GM19452 (cell line): ENCODE results near the gene HVCN1.
A peak's percentile ranks its signal among the peaks of the same experiment; 100 is the strongest.
"Not testable (repeated sequence)": the region's sequence is repeated elsewhere in the genome, so short reads cannot be mapped to it uniquely, and the experiment has no call there.

ENCODE experiments used
- ATAC-seq: cut with Tn5 transposase; IDR thresholded peaks from one replicate; pipeline ENCODE4 v1.9.1; 2021; ENCODE audit not compliant: unreplicated experiment

The HVCN1 gene, protein sequence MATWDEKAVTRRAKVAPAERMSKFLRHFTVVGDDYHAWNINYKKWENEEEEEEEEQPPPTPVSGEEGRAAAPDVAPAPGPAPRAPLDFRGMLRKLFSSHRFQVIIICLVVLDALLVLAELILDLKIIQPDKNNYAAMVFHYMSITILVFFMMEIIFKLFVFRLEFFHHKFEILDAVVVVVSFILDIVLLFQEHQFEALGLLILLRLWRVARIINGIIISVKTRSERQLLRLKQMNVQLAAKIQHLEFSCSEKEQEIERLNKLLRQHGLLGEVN

DNA sequence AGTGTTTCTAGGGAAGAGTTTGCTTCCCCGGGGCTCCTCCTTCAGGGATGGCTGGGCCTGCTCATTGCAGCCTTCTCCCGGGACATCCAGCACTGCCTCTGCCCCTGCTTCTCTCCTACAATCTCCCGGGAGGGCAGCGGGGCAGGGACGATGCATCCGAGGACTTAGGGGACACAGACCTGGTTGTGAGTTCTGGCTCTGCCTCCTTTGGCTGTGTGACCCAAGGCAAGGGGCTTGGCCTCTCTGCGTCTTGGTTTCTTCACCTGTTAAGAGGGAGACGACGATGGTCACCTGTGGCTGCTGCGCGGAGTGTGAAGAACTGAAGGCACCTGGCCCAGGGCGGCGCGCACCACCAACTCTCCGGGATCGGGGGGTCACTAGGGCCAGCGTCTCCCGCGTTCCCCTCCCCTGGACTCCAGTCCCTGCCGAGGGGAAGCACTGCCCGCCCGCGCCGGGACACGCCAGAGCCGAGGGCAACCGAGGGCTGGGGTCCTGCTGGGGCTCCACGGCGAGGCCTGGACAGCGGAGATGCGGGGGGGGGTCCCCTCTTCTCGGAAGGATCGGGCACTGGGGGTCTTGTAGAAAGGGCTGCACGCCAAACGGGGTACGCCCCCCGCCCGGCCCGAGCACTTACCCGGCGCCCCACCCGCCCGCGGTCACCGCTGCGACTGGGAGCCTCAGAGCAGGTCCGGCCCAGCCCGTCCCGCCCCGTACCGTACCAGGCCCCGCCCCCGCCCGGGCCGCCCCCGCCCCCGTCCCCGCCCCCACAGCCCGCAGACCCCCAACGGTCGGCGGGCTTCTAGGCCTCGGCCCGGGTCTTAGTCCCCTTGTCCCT lies at the start of gene HVCN1:
TSS of gene HVCN1 (minus strand) at position 670 of the 835 bp plus-strand sequence. CDS start 5,870 bp downstream, outside the sequence.
- peak; percentile 20 for ATAC-seq

DNA sequence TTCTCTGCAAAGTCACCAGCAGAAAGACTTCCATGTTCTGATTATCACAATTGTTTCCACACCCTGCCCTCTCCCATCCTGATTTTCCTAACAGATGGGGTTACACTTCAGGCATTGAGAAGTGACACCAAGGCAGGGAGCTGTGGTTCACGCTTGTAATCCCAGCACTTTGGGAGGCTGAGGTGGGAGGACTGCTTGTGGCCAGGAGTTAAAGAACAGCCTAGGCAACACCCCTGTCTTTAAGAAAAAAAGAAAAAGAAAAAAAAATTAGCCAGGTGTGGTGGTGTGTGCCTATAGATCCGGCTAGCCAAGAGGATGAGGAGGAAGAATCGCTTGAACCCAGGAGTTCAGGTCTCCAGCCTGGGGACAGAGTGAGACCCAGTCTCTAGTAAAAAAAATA lies 48.6 kb upstream of the HVCN1 start:
- ATAC-seq = no peak

DNA sequence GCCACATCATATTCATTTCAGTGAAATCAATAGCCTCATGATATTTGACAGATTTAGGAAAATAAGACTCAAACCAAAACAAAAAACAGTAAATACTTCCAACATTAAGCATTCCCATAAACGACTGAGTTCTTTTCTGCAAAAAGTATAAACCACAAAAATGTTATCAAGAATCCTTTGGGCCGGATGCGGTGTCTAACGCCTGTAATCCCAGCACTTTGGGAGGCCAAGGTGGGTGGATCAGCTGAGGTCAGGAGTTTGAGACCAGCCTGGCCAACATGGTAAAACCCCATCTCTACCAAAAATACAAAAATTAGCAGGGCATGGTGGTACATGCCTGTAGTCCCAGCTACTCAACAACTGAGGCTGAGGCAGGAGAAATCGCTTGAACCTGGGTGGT lies 48.1 kb upstream of the HVCN1 start:
- not testable (repeated sequence) for ATAC-seq

DNA sequence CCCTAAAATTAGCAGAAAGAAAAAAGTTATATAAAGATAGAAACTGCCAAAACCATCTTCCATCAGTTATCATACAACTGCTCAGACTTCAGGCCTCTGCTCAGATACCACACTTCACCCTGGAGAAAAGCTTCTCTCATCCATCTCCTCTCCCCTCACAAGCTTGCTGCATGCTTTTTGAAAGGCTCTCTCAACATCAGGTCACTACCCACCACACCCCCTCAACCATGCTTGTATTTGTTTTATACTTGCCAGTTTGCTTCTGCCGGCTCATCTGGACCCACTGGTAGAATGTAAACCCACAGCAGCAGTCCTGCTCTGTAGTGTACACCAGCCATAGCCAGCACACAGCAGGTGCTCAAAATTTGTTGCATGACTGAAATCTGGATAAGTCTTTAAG lies 45.0 kb upstream of the HVCN1 start:
- ATAC-seq = no peak

DNA sequence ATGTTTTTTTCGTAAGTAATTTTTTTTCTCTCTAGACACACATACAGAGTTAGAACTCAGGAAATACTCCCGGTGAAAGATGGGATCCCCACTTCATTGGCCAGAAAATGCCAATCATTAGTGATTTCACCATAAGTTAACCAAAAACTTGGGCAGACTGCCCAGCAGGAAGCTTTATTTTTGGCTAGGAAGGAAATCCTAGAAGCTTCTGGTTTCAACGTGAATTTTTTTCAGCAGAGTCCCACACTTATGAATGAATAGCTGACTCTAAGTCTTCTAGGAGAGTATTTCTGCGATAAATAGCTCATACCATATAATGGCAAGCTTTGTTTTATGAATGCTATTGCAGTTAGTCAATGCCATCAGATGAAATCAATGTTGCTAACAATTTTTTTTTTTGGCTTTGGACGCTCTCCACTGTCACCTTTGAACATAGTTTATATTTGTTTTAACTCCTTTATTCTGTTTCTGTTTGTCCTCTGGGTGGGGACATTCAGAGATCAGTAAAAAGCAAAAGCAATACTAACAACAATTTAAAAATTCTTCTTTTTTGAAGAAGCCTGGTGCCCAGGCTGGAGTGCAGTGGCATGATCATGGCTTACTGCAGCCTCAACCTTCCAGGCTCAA lies 44.3 kb upstream of the HVCN1 start:
- ATAC-seq = no peak

DNA sequence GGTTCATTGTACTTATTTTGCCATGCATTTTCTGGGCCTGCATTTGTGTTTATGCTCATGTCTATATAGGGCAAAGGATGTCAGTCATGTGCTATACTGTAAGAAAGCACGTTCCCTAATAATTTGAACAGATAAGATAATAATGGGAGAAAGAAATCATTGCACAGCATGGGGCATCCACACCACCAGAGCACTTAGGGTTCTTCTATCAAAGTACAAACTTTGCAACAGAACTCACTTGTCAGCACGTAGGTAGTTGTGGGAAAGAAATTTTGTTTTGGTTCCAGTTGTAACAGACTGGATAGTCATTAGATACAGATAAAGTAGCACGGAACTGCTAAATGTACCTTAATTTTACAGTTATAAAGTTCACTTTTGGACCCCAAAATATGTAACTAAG lies 43.7 kb upstream of the HVCN1 start:
- no peak for ATAC-seq

DNA sequence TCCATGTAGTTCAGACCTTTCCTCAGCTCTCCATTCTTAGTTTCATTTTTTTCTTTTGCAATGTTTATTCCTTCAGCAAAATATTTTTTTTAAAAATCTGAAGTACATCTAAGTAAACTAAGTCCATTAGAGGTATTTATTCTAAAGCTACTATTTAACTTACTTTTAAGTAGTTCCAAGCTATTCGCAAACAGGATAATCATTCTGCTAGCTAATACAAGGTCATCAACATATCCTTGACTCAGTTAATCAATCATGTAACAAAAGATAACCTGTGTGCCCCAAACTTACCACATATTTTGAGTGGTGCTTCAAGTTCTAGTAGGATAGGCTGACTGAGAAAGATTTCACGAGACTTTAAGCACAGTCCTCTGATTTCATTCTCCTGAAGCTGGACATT lies 42.6 kb upstream of the HVCN1 start:
- ATAC-seq = no peak

DNA sequence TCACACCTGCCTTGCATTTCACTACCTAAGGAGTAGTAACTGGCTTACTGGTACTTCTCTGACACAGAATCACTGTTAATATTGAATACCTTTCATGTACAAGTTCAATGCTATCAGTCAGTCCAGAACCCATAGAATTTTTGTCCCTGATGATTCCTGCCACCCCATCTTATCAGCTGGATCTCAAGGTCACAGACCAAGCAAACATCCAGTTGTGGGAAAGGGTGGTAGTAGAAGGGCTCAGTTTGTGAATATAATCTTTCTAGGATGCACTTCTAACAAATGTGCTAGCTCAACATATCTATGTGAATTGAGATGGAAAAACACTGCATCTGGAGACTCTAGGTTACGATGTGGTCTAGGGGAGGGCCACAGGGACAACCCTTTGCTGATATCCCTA lies 39.7 kb upstream of the HVCN1 start:
- ATAC-seq = no peak

DNA sequence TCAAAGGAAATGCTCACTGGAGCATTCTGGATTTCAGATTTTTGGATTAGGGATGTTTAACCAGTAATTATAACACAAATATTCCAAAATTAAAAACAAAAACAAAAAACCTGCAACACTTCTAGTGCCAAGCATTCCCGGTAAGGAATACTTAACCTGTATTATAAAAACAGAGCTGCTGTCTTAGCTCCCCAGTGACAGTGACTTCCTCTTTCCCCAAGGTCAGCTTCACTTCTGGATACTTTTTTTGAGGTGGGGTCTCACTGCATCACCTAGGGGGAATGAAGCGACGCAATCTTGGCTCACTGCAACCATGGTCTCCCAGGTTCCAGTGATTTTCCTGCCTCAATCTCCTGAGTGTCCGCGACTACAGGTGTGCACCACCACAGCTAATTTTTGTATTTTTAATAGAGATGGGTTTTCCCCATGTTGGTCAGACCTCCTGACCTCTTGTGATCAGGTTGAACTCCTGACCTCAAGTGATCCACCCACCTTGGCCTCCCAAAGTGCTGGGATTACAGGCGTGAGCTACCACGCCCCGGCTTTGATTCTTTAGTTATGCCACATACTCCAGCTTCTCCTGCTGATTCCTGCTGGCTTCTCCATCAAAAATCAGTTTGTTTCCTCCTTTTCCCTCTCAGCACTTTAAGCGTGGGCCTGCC lies 37.9 kb upstream of the HVCN1 start:
- ATAC-seq = no peak

DNA sequence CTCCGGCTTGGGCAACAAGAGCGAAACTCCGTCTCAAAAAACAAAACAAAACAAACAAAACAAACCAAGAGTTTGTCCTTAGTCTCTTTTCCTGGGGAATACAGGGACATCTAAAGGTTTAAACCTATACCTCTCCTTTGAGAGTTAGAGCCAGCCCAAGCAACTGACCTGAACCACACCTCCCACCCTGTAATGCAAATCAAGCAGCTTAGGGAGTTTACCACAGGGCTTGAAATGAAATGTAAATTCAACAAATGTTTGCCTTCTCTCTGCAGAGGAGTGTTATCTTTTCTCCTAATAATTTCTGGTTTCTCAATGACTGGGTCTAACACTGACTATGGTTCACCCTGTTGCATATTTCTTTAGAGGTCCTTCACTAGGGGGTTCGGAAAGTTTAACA lies 37.1 kb upstream of the HVCN1 start:
- no peak for ATAC-seq

DNA sequence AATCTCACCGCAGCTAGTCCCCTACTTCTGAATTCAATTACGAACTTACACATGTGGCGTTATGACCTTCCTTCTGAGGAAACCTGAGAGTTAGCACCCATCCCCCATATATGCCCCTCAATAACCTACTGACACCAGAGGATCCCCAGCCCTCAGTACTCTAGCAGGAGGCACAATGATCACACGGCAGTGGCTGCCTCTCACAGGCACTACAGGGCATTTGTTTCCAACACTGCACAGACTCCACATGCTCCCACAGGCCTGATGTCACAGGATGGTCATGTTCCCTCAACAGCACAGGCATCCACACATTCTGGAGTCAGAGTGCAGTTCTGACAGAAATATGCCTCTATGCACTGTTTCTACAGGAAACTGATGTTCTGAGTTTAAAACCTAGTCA lies 36.4 kb upstream of the HVCN1 start:
- no peak for ATAC-seq

DNA sequence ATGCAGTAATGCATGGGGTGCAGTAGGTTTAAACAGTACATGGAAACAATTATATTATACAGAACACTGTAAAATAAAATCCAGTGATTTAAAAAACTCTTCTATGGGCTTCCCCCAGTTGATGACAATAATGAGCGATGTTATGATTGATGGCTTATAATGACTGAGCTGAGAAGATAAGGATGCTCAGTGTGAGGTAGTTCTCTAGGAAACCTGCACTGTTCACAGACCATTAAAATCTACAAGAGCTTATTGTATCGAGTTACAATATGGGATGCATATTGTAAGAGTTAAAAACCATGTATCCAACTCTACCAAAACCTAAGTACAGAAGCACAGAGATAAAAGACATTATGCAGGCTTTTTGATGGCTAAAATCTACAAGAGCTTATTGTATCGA lies 34.0 kb upstream of the HVCN1 start:
- not testable (repeated sequence) for ATAC-seq

DNA sequence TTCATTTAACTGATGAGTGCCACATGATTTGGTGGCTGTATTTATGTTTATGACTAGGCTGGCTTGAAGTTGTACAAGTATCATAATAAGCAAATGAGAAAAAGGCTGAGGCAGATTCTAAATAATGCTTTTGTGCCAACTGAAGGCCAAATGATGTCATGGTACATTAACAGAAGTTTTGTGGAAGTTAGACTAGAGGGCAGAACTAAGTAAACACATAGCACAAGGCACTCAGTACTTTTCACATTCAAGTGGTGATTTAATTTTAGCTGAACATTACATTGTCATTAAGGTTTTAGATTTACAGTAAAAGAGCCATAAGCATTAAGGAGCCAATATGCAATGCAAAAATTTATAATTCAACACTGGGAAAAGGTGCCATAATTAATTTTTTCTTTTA lies 32.7 kb upstream of the HVCN1 start:
- no peak for ATAC-seq

DNA sequence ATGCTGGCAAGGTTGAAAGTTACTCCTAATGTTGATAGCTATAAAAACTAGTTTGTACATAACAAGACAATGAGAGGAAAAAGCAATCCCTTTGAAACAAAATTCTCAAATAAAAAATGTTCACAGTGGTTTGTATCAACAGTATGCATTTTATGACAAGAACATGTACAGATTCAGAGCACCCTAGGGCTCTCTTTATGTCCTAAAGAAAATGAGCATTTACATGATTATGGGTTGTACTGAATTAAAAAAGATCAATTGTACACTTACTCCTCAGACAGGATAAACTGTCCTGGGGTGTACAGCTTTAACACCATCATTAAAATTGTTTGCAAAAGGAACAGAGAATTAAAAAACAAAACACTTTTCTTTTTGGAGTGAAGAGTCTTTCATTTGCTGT lies 31.6 kb upstream of the HVCN1 start:
- ATAC-seq = no peak

DNA sequence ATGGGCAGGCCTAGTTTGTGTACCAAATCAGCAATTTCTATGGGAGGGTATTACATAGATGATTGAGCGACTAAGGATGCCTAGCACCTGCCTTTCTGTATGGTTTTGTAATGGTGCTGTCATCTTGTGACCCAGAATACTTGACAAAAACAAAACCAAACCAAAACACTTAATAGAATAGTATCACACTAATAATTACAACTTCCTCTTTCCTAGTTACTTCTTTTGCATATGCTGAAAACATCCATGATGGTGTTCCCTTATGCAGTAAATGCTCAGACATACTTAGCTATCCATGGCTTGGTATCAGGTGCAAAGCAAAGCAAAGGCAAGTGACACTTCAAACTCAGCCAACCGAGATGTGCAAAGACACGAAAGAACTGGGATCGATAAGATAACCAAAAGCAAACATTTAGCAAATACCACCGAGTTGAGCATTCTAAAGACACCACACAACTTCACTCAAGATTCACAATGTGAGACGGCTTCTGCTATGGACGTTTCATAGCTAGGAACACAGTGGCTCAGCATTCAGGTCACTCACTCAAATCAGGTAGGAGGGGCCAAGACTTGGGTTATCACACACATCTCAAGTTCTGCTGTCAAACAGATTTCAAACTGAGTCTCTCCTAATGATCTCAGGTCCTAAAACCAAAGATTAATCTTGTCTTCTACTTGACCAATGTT lies 29.4 kb upstream of the HVCN1 start:
- ATAC-seq = no peak

DNA sequence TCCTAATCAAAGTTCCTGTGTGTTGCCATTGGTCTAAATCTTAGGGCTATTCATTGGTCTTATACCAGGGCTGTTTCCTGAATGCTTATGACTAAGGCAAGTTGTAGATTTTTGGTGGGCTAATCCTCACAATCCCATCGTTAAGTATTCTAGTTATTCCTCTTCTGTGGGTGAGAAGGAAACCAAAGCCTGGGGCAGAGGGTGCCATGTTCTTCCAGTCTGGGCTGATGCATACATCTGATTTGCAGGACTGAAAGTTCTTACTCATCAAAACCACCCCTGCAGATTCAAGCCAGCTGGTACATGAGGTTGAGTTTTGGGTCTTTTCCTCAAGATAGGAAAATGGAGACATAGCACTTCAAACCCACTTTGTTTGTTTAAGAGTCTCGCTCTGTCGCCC lies 28.1 kb upstream of the HVCN1 start:
- no peak for ATAC-seq

DNA sequence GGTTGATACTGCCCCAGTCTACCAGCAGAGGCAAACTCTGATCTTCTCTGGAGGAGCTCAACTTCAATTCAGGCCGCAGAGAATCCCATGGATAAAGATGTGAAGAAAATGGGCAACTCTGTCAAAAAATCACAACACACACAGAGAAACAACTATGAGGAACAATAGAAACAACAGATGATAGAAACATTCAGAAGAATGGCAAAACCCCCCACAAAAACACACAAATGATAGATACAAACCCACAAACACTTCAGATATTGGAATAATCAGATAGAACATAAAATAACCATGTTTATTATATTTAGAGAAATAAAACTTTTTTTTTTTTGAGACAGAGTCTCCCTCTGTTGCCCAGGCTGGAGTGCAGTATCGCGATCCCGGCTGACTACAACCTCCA lies 20.0 kb upstream of the HVCN1 start:
- no peak for ATAC-seq

DNA sequence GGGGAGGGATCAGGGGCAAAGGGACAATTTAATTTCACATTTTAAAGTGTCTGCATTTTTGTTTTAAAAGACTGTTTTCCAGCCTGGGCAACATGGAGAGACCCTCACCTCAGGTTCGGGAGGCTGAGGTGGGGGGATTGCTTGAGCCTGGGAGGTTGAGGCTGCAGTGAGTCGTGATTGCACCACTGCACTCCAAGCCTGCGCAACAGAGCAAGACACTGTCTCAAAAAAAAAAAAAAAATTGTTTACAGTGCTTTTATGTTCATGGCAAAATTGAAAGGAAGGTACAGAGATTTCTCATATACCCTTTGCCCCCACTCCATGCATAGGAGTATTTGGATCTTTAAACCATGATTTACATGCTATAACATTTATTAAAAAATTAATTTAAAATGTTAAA lies 16.4 kb upstream of the HVCN1 start:
- ATAC-seq = no peak

DNA sequence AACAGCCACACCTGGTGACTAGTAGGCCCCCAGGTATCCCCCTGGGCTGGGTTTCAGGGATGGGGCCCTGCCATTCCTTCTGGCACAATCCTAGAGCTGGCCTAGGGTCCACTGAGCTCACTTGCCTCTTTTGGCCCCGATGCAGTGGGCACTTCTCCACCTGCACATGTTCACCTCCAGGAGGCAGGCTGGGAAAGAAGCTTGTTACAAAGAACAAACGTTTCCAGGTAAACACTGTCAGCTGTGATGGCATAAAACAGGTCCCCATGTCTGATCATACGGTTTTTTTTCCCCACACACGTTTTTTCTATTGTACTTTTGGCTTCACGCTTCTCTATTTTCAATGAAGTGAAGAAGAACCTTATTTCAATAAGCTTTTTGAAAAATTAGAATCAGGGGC lies 15.8 kb upstream of the HVCN1 start:
- no peak for ATAC-seq

DNA sequence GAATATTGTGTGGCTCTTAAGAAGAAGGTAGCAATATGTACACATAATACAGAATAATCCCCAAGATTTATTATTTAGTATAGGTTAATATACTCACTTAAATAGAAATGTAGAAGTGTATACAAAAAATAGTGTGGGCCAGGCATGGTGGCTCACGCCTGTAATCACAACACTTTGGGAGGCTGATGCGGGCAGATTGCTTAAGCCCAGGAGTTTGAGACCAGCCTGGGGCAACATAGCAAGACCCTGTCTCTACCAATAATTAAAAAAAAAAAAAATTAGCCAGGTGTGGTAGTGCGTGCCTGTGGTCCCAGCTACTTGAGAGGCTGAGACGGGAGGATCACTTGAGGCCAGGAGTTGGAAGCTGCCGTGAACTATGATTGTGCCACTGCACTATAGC lies 15.3 kb upstream of the HVCN1 start:
- ATAC-seq = no peak

DNA sequence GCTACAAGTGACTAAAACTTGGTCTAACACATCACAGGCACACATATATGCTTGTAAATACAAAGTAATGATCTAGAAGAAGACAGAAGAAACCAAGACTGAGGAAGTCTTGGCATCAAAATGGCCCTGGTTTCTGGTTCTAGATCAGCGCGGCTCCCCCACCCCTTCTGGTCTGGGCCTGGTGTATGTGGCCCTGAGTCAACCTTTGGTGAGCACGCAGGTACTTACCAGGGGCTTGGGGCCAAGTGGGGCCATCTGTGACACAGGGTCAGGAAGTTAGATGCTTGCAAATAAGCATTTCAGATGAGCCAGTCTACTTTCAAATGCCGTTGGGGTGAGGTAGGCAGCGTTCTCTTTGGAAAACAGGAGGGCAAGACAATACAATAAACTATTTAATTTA lies 13.2 kb upstream of the HVCN1 start:
- ATAC-seq = no peak
